Karpas-422 (cell line): ENCODE measurements around the gene MAT2A. TPM values are rescaled to one million over a fixed set of nuclear protein-coding genes. Genes with fewer than 3 reads are reported as not detected.
A peak's percentile ranks its signal among the peaks of the same experiment; 100 is the strongest.

Source experiments
- DNase-seq: peaks from one replicate; pipeline ENCODE4 v3.0.0-alpha.2; 2015
- H2AFZ ChIP-seq: fragments of 200-600 bp; sonication (generic); 2 replicates; pipeline ENCODE4 v1.6.1; 2014; ENCODE audit warnings: antibody characterized with exemption, low read length, mixed read lengths
- H3K27ac ChIP-seq: fragments of 200-600 bp; sonication (generic); 2 replicates; pipeline ENCODE4 v1.5.1; 2014; ENCODE audit warnings: mild to moderate bottlenecking, low read length, moderate library complexity
- H3K27me3 ChIP-seq: fragments of 200-600 bp; sonication (generic); 2 replicates; pipeline ENCODE4 v1.6.1; 2014; ENCODE audit warnings: low read length, mixed read lengths
- H3K36me3 ChIP-seq: fragments of 200-600 bp; sonication (generic); 2 replicates; pipeline ENCODE4 v1.6.1; 2014; ENCODE audit warnings: low read length, mixed read lengths; ENCODE audit not compliant: insufficient read depth
- H3K4me1 ChIP-seq: fragments of 200-600 bp; sonication (generic); 2 replicates; pipeline ENCODE4 v1.6.1; 2014; ENCODE audit warnings: mild to moderate bottlenecking, low read length, mixed read lengths
- H3K4me2 ChIP-seq: fragments of 200-600 bp; sonication (generic); 2 replicates; pipeline ENCODE4 v1.6.1; 2014; ENCODE audit warnings: low read length, low read depth, mild to moderate bottlenecking; ENCODE audit not compliant: poor library complexity, severe bottlenecking
- H3K4me3 ChIP-seq: fragments of 200-600 bp; sonication (generic); 2 replicates; pipeline ENCODE4 v1.5.1; 2014; ENCODE audit warnings: mild to moderate bottlenecking, antibody characterized with exemption, low read length, mixed read lengths
- H3K79me2 ChIP-seq: fragments of 200-600 bp; sonication (generic); 2 replicates; pipeline ENCODE4 v1.6.1; 2014; ENCODE audit warnings: mild to moderate bottlenecking, low read length, mixed read lengths
- H3K9ac ChIP-seq: fragments of 200-600 bp; sonication (generic); 2 replicates; pipeline ENCODE4 v1.6.0; 2014; ENCODE audit warnings: low read length
- H3K9me2 ChIP-seq: fragments of 200-600 bp; sonication (generic), shearing (Covaris generic); replicated peaks from 2 replicates; pipeline ENCODE4 v1.6.0; 2014; ENCODE audit warnings: mild to moderate bottlenecking, low read length, moderate library complexity; ENCODE audit not compliant: insufficient read depth
- H3K9me3 ChIP-seq: fragments of 300-700, 200-600 bp; sonication (generic); 2 replicates; pipeline ENCODE4 v1.6.1; 2014; ENCODE audit warnings: low read length, mixed read lengths
- H4K20me1 ChIP-seq: fragments of 200-600 bp; sonication (generic); 2 replicates; pipeline ENCODE4 v1.6.1; 2014; ENCODE audit warnings: mild to moderate bottlenecking, antibody characterized with exemption, low read length, low read depth; ENCODE audit not compliant: insufficient read depth
- total RNA-seq: library from RNA; depleted of rRNA; stranded (reverse); fragments of >200 nt; shearing (Covaris generic); gene quantifications from 2 replicates; pipeline ENCODE4 v1.2.3, GENCODE V29; 2014; ENCODE audit warnings: low replicate concordance

Gene MAT2A
- total RNA-seq, 1 experiment from 2014 or later: 544 TPM

DNA sequence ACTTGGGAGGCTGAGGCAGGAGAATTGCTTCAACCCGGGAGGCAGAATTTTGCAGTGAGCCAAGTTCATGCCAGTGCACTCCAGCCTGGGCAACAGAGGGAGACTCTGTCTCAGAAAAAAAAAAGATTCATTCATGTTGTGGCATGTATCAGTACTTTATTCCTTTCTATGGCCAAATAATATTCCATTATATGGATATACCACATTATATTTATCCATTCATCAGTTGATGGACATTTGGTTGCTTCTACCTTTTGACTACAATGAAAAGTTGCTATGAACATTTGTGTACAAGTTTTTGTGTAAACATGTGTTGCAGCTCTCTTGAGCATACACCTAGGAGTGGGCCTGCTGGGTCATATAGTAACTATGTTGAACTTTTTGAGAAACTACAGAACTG lies 9.2 kb upstream of the MAT2A start:
- H3K9me2 ChIP-seq: no peaks in the 10 kb centered on the region
- H3K79me2 ChIP-seq: no peaks in the 10 kb centered on the region

DNA sequence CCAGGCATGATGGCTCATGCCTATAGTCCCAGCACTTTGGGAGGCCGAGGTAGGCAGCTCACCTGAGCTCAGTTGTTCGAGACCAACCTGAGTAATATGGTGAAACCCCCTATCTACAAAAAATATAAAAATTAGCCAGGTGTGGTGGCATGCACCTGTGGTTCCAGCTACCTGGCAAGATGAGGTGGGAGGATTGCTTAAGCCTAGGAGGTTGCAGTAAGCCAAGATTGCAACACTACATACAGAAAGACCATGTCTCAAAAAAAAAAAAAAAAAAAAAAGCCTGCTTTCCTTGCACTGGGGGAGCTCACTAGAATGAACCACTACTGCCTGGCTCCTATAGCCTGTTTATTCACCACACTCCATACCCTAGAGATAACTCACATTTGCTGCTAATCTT lies 7.4 kb upstream of the MAT2A start:
- no peak overlapping the region for H2AFZ ChIP-seq
- H3K27me3 ChIP-seq: no peaks in the 10 kb centered on the region
- no peaks in the 10 kb centered on the region for H3K9me2 ChIP-seq
- H3K4me3 ChIP-seq: no peak overlapping the region
- no peaks in the 10 kb centered on the region for H3K9me3 ChIP-seq
- no peaks in the 10 kb centered on the region for H4K20me1 ChIP-seq
- H3K4me1 ChIP-seq: no peaks in the 10 kb centered on the region
- no peak overlapping the region for H3K27ac ChIP-seq
- no peak overlapping the region for H3K4me2 ChIP-seq
- no peaks in the 10 kb centered on the region for H3K79me2 ChIP-seq
- DNase-seq: no peak
- H3K9ac ChIP-seq: no peak overlapping the region
- H3K36me3 ChIP-seq: no peaks in the 10 kb centered on the region

More for the DNA sequence above, 9.2 kb upstream of the MAT2A start:
- Histone ChIP-seq H3K36me3 (no peaks in the 10 kb centered on the region), H3K27me3 (no peaks in the 10 kb centered on the region), H3K9ac (no peak overlapping the region), H3K4me1 (peaks cover 7% of the 10 kb centered on the region), H3K4me3 (no peak overlapping the region), H3K9me3 (no peaks in the 10 kb centered on the region), H3K27ac (no peak overlapping the region), H4K20me1 (no peaks in the 10 kb centered on the region), H3K4me2 (no peak overlapping the region), H2AFZ (no peak overlapping the region)
- peak; percentile 27 for DNase-seq

DNA sequence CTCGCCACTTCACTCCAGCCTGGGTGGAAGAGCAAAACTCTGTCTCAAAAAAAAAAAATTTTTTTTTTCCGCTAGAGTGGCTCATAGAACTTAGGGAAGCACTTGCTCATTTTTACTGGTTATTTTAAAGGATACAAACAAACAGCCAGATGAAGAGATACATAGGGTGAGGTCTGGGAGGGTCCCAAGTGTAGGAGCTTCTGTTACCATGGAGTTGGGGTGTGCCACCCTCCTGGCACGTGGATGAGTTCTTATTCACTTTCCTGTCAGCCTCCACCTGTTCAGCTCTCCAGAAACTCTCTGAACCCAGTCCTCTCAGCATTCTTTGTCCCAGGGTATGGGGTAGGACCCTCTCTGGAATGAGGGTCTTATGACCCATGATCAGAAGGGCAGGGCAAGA lies 4.9 kb upstream of the MAT2A start:
- Histone ChIP-seq H3K4me3 (no peak overlapping the region), H3K36me3 (peaks cover under 1% of the 10 kb centered on the region), H3K9me3 (no peaks in the 10 kb centered on the region), H3K4me2 (no peak overlapping the region), H3K27ac (no peak overlapping the region), H3K79me2 (peaks cover 12% of the 10 kb centered on the region), H4K20me1 (no peaks in the 10 kb centered on the region; the same call in 1 of the 2 replicates), H3K27me3 (no peaks in the 10 kb centered on the region), H3K9me2 (no peaks in the 10 kb centered on the region), H3K9ac (no peak overlapping the region), H3K4me1 (peaks cover 12% of the 10 kb centered on the region), H2AFZ (no peak overlapping the region)
- no peak for DNase-seq

DNA sequence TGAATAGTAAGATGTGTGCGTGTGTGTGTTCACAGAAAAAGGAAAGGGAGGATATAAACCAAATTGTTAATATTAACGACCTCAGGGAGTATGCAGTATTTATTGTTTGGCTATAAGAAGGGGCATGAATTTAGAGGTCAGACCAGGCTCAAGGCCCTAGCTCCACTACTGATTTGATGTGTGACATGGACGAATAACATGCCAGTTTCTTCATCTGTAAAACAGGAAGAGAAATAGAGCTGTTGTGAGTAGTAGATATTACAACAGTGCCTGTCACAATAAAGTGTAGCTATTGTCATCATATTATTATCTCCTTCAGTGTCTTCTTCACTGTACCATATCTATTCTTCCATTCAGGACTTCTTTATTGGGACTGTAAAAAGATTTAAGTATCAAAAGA lies 4.1 kb upstream of the MAT2A start:
- Histone ChIP-seq H3K9me3 (no peaks in the 10 kb centered on the region), H3K4me3 (no peak overlapping the region), H4K20me1 (peaks cover 5% of the 10 kb centered on the region), H3K4me2 (no peak overlapping the region), H3K79me2 (peaks cover 19% of the 10 kb centered on the region), H2AFZ (no peak overlapping the region), H3K4me1 (peaks cover 12% of the 10 kb centered on the region), H3K36me3 (peaks cover 9% of the 10 kb centered on the region), H3K9me2 (no peaks in the 10 kb centered on the region), H3K27ac (no peak overlapping the region), H3K9ac (no peak overlapping the region), H3K27me3 (no peaks in the 10 kb centered on the region)
- DNase-seq: no peak

DNA sequence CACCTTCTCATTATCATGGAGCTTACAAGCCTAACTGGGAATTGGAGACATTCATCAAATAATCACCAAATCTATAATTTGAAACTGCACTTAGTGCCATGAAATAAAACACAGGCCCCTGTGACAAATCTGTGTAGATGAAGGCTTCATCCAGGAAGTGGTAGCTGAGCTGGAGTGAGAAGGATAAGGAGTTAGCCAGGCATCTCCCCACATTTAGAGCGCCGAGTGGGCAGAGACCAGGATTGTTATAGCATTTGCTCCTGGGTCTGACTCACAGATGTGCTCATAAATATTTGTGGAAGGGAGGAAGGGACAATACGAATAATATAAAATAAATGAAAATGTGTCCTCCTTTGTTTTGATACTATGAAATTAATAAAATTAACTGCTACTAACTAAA lies 2.5 kb upstream of the MAT2A start:
- DNase-seq: no peak
- Histone ChIP-seq H3K4me3 (no peak overlapping the region), H3K4me2 (no peak overlapping the region), H3K9me2 (no peaks in the 10 kb centered on the region), H2AFZ (no peak overlapping the region), H3K36me3 (peaks cover 25% of the 10 kb centered on the region), H3K9me3 (no peaks in the 10 kb centered on the region), H3K27ac (no peak overlapping the region), H3K4me1 (peaks cover 27% of the 10 kb centered on the region), H3K27me3 (no peaks in the 10 kb centered on the region), H3K9ac (no peak overlapping the region), H4K20me1 (peaks cover 21% of the 10 kb centered on the region), H3K79me2 (peaks cover 35% of the 10 kb centered on the region)

DNA sequence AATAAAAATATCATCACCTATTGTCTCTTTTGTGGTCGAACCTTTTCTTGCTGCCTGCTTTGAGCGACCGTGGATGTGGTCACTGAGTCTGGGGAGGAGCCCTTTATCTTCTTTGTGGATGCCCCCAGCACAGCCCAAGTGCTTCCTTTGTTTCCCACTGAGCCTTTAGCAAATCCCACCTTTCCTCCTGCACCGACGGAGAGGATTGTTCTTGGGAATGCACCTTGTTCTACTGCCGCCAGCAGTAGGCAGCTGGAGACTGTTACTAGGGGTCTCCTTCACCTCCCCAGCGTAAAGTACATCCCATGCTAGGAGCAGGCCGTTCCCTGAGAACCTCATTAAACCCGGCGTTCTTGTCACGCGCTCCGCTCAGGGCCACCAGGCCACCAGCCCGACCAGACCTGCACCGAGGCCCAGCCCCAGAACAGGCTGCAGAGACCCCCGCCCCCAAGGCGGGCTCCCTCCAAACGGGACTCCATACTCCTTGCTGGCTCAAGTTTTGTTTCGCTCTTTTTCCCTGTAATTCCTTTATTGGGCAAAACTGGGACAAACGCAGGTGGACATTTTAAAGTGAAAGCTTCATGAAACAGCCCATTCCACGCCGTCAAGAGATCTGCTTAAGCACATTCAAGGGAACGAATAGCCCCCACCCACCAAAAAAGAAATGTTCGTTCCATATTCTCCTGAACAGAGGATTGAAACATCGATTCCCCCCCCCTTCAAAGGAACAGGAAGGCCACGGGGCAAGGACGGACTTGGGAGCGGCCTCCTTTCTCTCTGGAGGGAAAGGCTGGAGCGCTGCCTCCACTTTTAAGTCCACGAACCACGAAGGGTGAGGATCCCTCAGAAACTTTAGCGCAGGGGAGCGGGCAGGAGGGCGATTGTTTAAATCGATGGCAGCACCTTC lies 1.1 kb upstream of the MAT2A start:
- H3K27ac ChIP-seq: peak overlapping the region; percentile 89
- H3K4me2 ChIP-seq: peak overlapping the region; percentile 92
- peaks cover 48% of the 10 kb centered on the region for H3K79me2 ChIP-seq
- peak; percentile 86 for DNase-seq
- H3K9ac ChIP-seq: peak overlapping the region; percentile 99
- H3K4me3 ChIP-seq: peak overlapping the region; percentile 77
- peak overlapping the region; percentile 2; the same call in 1 of the 2 replicates for H2AFZ ChIP-seq
- peaks cover 35% of the 10 kb centered on the region for H3K4me1 ChIP-seq
- H3K9me3 ChIP-seq: no peaks in the 10 kb centered on the region
- peaks cover 35% of the 10 kb centered on the region for H4K20me1 ChIP-seq
- no peaks in the 10 kb centered on the region for H3K27me3 ChIP-seq
- H3K36me3 ChIP-seq: peaks cover 38% of the 10 kb centered on the region
- H3K9me2 ChIP-seq: no peaks in the 10 kb centered on the region

DNA sequence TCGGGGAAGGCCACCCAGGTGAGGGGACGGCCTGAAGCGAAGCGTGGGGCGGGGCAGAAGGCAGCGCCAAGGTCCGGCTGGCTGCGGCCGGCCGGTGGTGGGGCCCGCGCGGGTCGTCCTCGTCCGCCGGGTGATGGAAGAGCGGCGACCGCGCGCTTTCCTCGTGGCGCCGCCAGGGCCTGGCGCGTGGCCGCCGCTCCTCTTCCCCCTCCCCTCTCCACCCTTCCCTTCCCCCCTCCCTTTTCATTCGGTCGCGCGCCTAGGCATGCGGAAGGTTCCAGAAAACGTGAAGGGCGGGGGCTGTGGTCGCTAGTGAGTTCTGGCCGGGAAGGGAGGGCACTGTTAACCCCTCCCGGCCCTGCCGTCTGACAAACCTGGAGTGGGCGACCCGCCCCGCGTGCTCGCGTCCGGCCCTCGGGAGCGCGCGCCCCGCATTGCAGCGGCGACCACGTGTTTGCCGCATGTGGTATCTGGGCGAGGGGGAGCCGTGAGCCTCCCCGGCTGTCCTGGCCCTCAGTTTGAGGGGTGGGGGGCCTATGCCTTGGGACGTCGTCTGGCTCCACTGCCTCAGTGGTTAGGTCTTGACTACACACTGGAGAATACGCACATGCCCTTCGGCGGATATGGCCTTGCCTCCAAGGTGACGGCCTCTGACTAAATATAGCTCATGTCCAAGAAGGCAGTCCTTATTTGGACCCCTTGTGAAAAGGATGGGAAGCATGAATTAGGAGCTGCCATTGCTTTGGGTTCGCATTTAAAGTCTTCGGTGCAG lies 579 bp downstream of the MAT2A start:
- H3K9me2 ChIP-seq: no peaks in the 10 kb centered on the region

DNA sequence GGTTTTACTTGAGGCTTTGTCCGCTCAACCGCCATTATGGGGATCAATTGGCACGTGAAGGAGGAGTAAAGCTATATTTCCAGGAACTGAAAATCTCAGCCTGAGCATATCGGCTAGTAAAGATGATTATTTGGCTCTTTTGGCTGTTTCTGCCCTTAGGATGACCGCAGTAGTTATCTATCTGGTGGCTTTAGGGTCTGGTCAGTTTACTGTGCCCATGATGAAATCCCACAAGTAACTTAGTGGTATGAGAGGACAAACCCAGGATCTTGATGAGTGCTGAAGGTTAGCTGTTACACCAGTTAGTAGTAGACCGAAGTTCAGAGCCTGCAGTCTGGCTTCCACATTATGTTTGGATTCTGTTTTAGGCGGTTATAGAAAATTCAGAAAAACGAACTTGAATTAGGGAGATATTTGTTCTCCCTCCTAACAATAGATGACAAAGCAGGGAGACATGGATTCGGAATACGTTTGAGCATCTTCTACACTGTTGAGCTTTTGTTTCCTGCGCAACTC lies 1.2 kb downstream of the MAT2A start:
- Histone ChIP-seq H3K4me3 (peak overlapping the region; percentile 77), H3K4me1 (peaks cover 35% of the 10 kb centered on the region), H3K9me3 (no peaks in the 10 kb centered on the region), H3K36me3 (peaks cover 52% of the 10 kb centered on the region), H3K9me2 (no peaks in the 10 kb centered on the region), H3K27ac (peak overlapping the region; percentile 89), H2AFZ (no peak overlapping the region), H3K79me2 (peaks cover 48% of the 10 kb centered on the region), H3K27me3 (no peaks in the 10 kb centered on the region), H4K20me1 (peaks cover 36% of the 10 kb centered on the region), H3K4me2 (peak overlapping the region; percentile 92), H3K9ac (peak overlapping the region; percentile 99)
- no peak for DNase-seq

More for the DNA sequence above, 579 bp downstream of the MAT2A start:
- peak overlapping the region; percentile 92 for H3K4me2 ChIP-seq
- peak overlapping the region; percentile 89 for H3K27ac ChIP-seq
- DNase-seq: peak; percentile 82
- H3K9me3 ChIP-seq: no peaks in the 10 kb centered on the region
- H4K20me1 ChIP-seq: peaks cover 36% of the 10 kb centered on the region
- no peak overlapping the region for H2AFZ ChIP-seq
- H3K36me3 ChIP-seq: peaks cover 47% of the 10 kb centered on the region
- peaks cover 48% of the 10 kb centered on the region for H3K79me2 ChIP-seq
- no peaks in the 10 kb centered on the region for H3K27me3 ChIP-seq
- H3K4me1 ChIP-seq: peaks cover 35% of the 10 kb centered on the region
- peak overlapping the region; percentile 99 for H3K9ac ChIP-seq
- H3K4me3 ChIP-seq: peak overlapping the region; percentile 77
